ENCODE results near the gene PHETA1. TPM values are rescaled to one million over a fixed set of nuclear protein-coding genes. Genes with fewer than 3 reads are reported as not detected.

Gene PHETA1
- polyA plus RNA-seq, 1 donor from 2014 or later: 25.4 TPM

DNA sequence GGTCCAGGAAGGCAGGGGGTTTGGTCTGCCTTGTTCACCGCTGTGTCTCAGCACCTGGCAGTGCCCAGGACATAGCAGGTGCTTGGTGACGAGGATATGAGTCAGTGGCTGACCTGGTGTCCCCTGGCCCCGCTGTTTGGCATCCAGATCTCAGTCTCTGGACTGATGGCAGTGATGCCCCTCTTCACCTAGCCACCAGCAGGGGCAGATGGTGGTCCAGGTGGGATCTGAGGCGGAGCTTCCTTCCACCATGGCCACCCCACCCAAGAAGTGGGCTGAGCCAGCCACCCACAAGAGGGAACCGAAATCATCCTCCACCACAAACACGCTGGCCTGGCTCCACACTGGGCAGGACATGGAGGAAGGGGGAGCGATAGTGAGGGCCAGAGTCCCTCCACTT is 20.7 kb upstream of the PHETA1 start:
- H3F3A ChIP-seq (ENCODE audit: insufficient read depth, low read length, poor library complexity, severe bottlenecking): no peaks in the 10 kb centered on the region
- H3K9ac ChIP-seq (ENCODE audit: low read length): no peak overlapping the region
- H3K27me3 ChIP-seq (ENCODE audit: insufficient read depth, low read depth, low read length): no peaks in the 10 kb centered on the region
- no peaks in the 10 kb centered on the region for H3K9me2 ChIP-seq (ENCODE audit: insufficient read depth, low read length)
- no peak overlapping the region for H3K4me2 ChIP-seq (ENCODE audit: low read length)
- no peak overlapping the region for H3K4me3 ChIP-seq (ENCODE audit: low read length)
- H2AFZ ChIP-seq (ENCODE audit: low read depth, low read length): no peak overlapping the region
- no peaks in the 10 kb centered on the region for H3K79me2 ChIP-seq (replicated peaks; ENCODE audit: insufficient read depth, low read length)
- no peak overlapping the region for H3K27ac ChIP-seq (ENCODE audit: low read length)
- no peaks in the 10 kb centered on the region for H3K36me3 ChIP-seq (ENCODE audit: insufficient read depth, low read length)
- H4K20me1 ChIP-seq (ENCODE audit: insufficient read depth): no peaks in the 10 kb centered on the region
- H3K9me3 ChIP-seq (ENCODE audit: low read length): no peaks in the 10 kb centered on the region
- TF ChIP-seq TAF1 (IDR thresholded peaks at IDR 0.05; ENCODE audit: low read depth): no peak
- TF ChIP-seq MXI1 (conservative IDR thresholded peaks at IDR 0.05; ENCODE audit: poor library complexity, severe bottlenecking): no peak
- TF ChIP-seq RAD21 (conservative IDR thresholded peaks at IDR 0.05): no peak
- TF ChIP-seq SMC3 (conservative IDR thresholded peaks at IDR 0.05; ENCODE audit: poor library complexity): no peak
- TF ChIP-seq CTCF (IDR thresholded peaks at IDR 0.05; ENCODE audit: poor library complexity, severe bottlenecking): no peak
- TF ChIP-seq, protein P1, sequence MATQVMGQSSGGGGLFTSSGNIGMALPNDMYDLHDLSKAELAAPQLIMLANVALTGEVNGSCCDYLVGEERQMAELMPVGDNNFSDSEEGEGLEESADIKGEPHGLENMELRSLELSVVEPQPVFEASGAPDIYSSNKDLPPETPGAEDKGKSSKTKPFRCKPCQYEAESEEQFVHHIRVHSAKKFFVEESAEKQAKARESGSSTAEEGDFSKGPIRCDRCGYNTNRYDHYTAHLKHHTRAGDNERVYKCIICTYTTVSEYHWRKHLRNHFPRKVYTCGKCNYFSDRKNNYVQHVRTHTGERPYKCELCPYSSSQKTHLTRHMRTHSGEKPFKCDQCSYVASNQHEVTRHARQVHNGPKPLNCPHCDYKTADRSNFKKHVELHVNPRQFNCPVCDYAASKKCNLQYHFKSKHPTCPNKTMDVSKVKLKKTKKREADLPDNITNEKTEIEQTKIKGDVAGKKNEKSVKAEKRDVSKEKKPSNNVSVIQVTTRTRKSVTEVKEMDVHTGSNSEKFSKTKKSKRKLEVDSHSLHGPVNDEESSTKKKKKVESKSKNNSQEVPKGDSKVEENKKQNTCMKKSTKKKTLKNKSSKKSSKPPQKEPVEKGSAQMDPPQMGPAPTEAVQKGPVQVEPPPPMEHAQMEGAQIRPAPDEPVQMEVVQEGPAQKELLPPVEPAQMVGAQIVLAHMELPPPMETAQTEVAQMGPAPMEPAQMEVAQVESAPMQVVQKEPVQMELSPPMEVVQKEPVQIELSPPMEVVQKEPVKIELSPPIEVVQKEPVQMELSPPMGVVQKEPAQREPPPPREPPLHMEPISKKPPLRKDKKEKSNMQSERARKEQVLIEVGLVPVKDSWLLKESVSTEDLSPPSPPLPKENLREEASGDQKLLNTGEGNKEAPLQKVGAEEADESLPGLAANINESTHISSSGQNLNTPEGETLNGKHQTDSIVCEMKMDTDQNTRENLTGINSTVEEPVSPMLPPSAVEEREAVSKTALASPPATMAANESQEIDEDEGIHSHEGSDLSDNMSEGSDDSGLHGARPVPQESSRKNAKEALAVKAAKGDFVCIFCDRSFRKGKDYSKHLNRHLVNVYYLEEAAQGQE (IDR thresholded peaks at IDR 0.05; ENCODE audit: borderline replicate concordance): no peak
- no peak for TF ChIP-seq EP300 (conservative IDR thresholded peaks at IDR 0.05; ENCODE audit: poor library complexity, severe bottlenecking)
- TF ChIP-seq EZH2 (IDR thresholded peaks at IDR 0.05; ENCODE audit: borderline replicate concordance, insufficient read depth, low read length, poor library complexity, severe bottlenecking): no peak
- no peak for TF ChIP-seq POLR2AphosphoS5 (IDR thresholded peaks at IDR 0.05)

DNA sequence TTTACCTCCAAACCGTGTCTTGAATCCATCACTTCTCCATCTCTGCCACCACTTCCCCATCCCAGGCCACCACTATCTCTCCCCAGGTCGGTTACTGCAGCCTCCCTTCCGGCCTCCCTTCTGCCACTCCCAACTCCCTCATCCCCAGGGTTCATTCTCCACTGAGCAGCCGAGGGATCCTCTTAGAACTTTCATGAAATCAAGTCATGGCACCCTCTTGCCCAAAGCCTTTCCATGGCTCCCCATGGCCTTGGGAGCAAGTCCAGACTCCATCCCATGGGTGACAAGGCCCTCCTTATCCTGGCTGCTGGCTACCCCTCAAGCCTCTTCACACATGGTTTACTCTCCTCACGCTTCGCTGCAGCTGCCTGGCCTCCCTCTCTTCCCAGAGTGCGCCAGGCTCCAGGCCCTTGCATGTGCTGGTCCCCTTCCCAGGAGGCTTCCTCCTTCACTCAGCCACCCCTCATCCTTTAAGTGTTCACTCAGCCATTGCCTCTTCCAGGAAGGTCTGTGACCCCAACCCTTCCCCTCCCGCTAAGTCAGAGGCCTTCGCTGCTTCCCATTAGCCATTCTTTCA is 18.9 kb upstream of the PHETA1 start:
- H4K20me1 ChIP-seq (ENCODE audit: insufficient read depth): no peaks in the 10 kb centered on the region
- no peaks in the 10 kb centered on the region for H3F3A ChIP-seq (ENCODE audit: insufficient read depth, low read length, poor library complexity, severe bottlenecking)
- H3K9ac ChIP-seq (ENCODE audit: low read length): no peak overlapping the region
- H3K9me3 ChIP-seq (ENCODE audit: low read length): no peaks in the 10 kb centered on the region
- H3K79me2 ChIP-seq (replicated peaks; ENCODE audit: insufficient read depth, low read length): no peaks in the 10 kb centered on the region
- no peak overlapping the region for H2AFZ ChIP-seq (ENCODE audit: low read depth, low read length)
- no peaks in the 10 kb centered on the region for H3K9me2 ChIP-seq (ENCODE audit: insufficient read depth, low read length)
- no peak overlapping the region for H3K27ac ChIP-seq (ENCODE audit: low read length)
- no peaks in the 10 kb centered on the region for H3K36me3 ChIP-seq (ENCODE audit: insufficient read depth, low read length)
- H3K4me2 ChIP-seq (ENCODE audit: low read length): no peak overlapping the region
- no peaks in the 10 kb centered on the region for H3K27me3 ChIP-seq (ENCODE audit: insufficient read depth, low read depth, low read length)
- H3K4me3 ChIP-seq (ENCODE audit: low read length): no peak overlapping the region
- no peak for TF ChIP-seq EZH2 (IDR thresholded peaks at IDR 0.05; ENCODE audit: borderline replicate concordance, insufficient read depth, low read length, poor library complexity, severe bottlenecking)
- no peak for TF ChIP-seq SMC3 (conservative IDR thresholded peaks at IDR 0.05; ENCODE audit: poor library complexity)
- no peak for TF ChIP-seq POLR2AphosphoS5 (IDR thresholded peaks at IDR 0.05)
- TF ChIP-seq RAD21 (conservative IDR thresholded peaks at IDR 0.05): no peak
- TF ChIP-seq CTCF (IDR thresholded peaks at IDR 0.05; ENCODE audit: poor library complexity, severe bottlenecking): no peak
- TF ChIP-seq, protein P1 (IDR thresholded peaks at IDR 0.05; ENCODE audit: borderline replicate concordance): no peak
- no peak for TF ChIP-seq TAF1 (IDR thresholded peaks at IDR 0.05; ENCODE audit: low read depth)
- TF ChIP-seq EP300 (conservative IDR thresholded peaks at IDR 0.05; ENCODE audit: poor library complexity, severe bottlenecking): no peak
